Activated naive CD4-positive, alpha-beta T cell treated with anti-CD3 and anti-CD28 coated beads, Interleukin-2, amount 50 U/mL, for 24 hours (primary cell): ENCODE data around the gene HEATR9.
A peak's percentile ranks its signal among the peaks of the same experiment; 100 is the strongest.

Source experiments
- H3K27ac Mint-ChIP-seq: one replicate; pipeline ENCODE4 v1.8.0; 2021; ENCODE audit warnings: mild to moderate bottlenecking, mixed read lengths
- H3K27me3 Mint-ChIP-seq: one replicate; pipeline ENCODE4 v1.8.0; 2021; ENCODE audit warnings: mixed read lengths
- H3K36me3 Mint-ChIP-seq: one replicate; pipeline ENCODE4 v1.8.0; 2021; ENCODE audit warnings: mixed read lengths
- H3K4me1 Mint-ChIP-seq: one replicate; pipeline ENCODE4 v1.8.0; 2021; ENCODE audit warnings: mixed read lengths
- H3K4me3 Mint-ChIP-seq: one replicate; pipeline ENCODE4 v1.8.0; 2021; ENCODE audit warnings: mild to moderate bottlenecking, mixed read lengths
- H3K9me3 Mint-ChIP-seq: one replicate; pipeline ENCODE4 v1.8.0; 2021; ENCODE audit warnings: mixed read lengths

The HEATR9 gene

GRCh38 chr17:35849469-35850348, 19.0 kb downstream of the HEATR9 start:
- peaks cover 24% of the 10 kb centered on the region for H3K36me3 Mint-ChIP-seq
- no peaks in the 10 kb centered on the region for H3K9me3 Mint-ChIP-seq
- H3K4me3 Mint-ChIP-seq, result no peak overlapping the region
- peaks cover 13% of the 10 kb centered on the region for H3K4me1 Mint-ChIP-seq
- no peaks in the 10 kb centered on the region for H3K27me3 Mint-ChIP-seq
- H3K27ac Mint-ChIP-seq, result no peak overlapping the region

- H3K4me1 Mint-ChIP-seq, result peaks cover 13% of the 10 kb centered on the region
- no peaks in the 10 kb centered on the region for H3K9me3 Mint-ChIP-seq
- H3K27ac Mint-ChIP-seq, result peak overlapping the region; percentile 44
- H3K36me3 Mint-ChIP-seq, result peaks cover 32% of the 10 kb centered on the region
- no peak overlapping the region for H3K4me3 Mint-ChIP-seq
- no peaks in the 10 kb centered on the region for H3K27me3 Mint-ChIP-seq
Observed at GRCh38 chr17:35847633-35848373, 20.9 kb downstream of the HEATR9 start.

GRCh38 chr17:35847006-35847405, 21.7 kb downstream of the HEATR9 start:
- H3K27me3 Mint-ChIP-seq, result no peaks in the 10 kb centered on the region
- no peak overlapping the region for H3K27ac Mint-ChIP-seq
- H3K36me3 Mint-ChIP-seq, result peaks cover 32% of the 10 kb centered on the region
- no peak overlapping the region for H3K4me3 Mint-ChIP-seq
- H3K4me1 Mint-ChIP-seq, result peaks cover 13% of the 10 kb centered on the region
- no peaks in the 10 kb centered on the region for H3K9me3 Mint-ChIP-seq

GRCh38 chr17:35846055-35846809, 22.5 kb downstream of the HEATR9 start:
- no peak overlapping the region for H3K4me3 Mint-ChIP-seq
- no peaks in the 10 kb centered on the region for H3K27me3 Mint-ChIP-seq
- H3K27ac Mint-ChIP-seq, result no peak overlapping the region
- H3K9me3 Mint-ChIP-seq, result no peaks in the 10 kb centered on the region
- H3K4me1 Mint-ChIP-seq, result peaks cover 13% of the 10 kb centered on the region
- H3K36me3 Mint-ChIP-seq, result peaks cover 31% of the 10 kb centered on the region

GRCh38 chr17:35844547-35844946, 24.1 kb downstream of the HEATR9 start:
- Mint-ChIP-seq H3K4me3 (no peak overlapping the region), H3K9me3 (no peaks in the 10 kb centered on the region), H3K27me3 (no peaks in the 10 kb centered on the region), H3K4me1 (peaks cover 6% of the 10 kb centered on the region), H3K27ac (no peak overlapping the region), H3K36me3 (peaks cover 25% of the 10 kb centered on the region)

GRCh38 chr17:35843698-35844097, 25.0 kb downstream of the HEATR9 start:
- no peaks in the 10 kb centered on the region for H3K9me3 Mint-ChIP-seq
- H3K27ac Mint-ChIP-seq, result peak overlapping the region; percentile 18
- H3K4me3 Mint-ChIP-seq, result no peak overlapping the region
- H3K27me3 Mint-ChIP-seq, result no peaks in the 10 kb centered on the region
- H3K36me3 Mint-ChIP-seq, result peaks cover 25% of the 10 kb centered on the region
- peaks cover 5% of the 10 kb centered on the region for H3K4me1 Mint-ChIP-seq

GRCh38 chr17:35842239-35842638, 26.5 kb downstream of the HEATR9 start:
- Mint-ChIP-seq H3K27ac (peak overlapping the region; percentile 24), H3K27me3 (no peaks in the 10 kb centered on the region), H3K4me3 (no peak overlapping the region), H3K36me3 (peaks cover 23% of the 10 kb centered on the region), H3K9me3 (no peaks in the 10 kb centered on the region), H3K4me1 (no peaks in the 10 kb centered on the region)

GRCh38 chr17:35841505-35841904, 27.2 kb downstream of the HEATR9 start:
- H3K27ac Mint-ChIP-seq, result no peak overlapping the region

GRCh38 chr17:35841101-35841500, 27.6 kb downstream of the HEATR9 start:
- H3K27ac Mint-ChIP-seq, result no peak overlapping the region
- H3K9me3 Mint-ChIP-seq, result no peaks in the 10 kb centered on the region
- H3K4me3 Mint-ChIP-seq, result no peak overlapping the region
- H3K4me1 Mint-ChIP-seq, result no peaks in the 10 kb centered on the region
- H3K36me3 Mint-ChIP-seq, result peaks cover 25% of the 10 kb centered on the region
- H3K27me3 Mint-ChIP-seq, result no peaks in the 10 kb centered on the region

More at GRCh38 chr17:35841505-35841904, 27.2 kb downstream of the HEATR9 start:
- Mint-ChIP-seq H3K9me3 (no peaks in the 10 kb centered on the region), H3K27me3 (no peaks in the 10 kb centered on the region), H3K4me3 (no peak overlapping the region), H3K4me1 (no peaks in the 10 kb centered on the region), H3K36me3 (peaks cover 23% of the 10 kb centered on the region)

GRCh38 chr17:35825206-35825605, 43.5 kb downstream of the HEATR9 start:
- Mint-ChIP-seq H3K27ac (no peak overlapping the region), H3K9me3 (no peaks in the 10 kb centered on the region), H3K36me3 (peaks cover 22% of the 10 kb centered on the region), H3K4me3 (no peak overlapping the region), H3K4me1 (peaks cover 21% of the 10 kb centered on the region), H3K27me3 (no peaks in the 10 kb centered on the region)

GRCh38 chr17:35821308-35821707, 47.4 kb downstream of the HEATR9 start:
- Mint-ChIP-seq H3K4me1 (peaks cover 47% of the 10 kb centered on the region), H3K27me3 (no peaks in the 10 kb centered on the region), H3K36me3 (peaks cover 28% of the 10 kb centered on the region), H3K4me3 (no peak overlapping the region), H3K9me3 (no peaks in the 10 kb centered on the region), H3K27ac (peak overlapping the region; percentile 23)

- H3K9me3 Mint-ChIP-seq, result no peaks in the 10 kb centered on the region
- H3K36me3 Mint-ChIP-seq, result peaks cover 21% of the 10 kb centered on the region
- H3K27ac Mint-ChIP-seq, result peak overlapping the region; percentile 2
- no peak overlapping the region for H3K4me3 Mint-ChIP-seq
- H3K4me1 Mint-ChIP-seq, result peaks cover 58% of the 10 kb centered on the region
- no peaks in the 10 kb centered on the region for H3K27me3 Mint-ChIP-seq
Observed at GRCh38 chr17:35819455-35819854, 49.2 kb downstream of the HEATR9 start.

- Mint-ChIP-seq H3K4me3 (no peak overlapping the region), H3K4me1 (peaks cover 66% of the 10 kb centered on the region)
Observed at GRCh38 chr17:35817196-35817595, 51.5 kb downstream of the HEATR9 start.

GRCh38 chr17:35816723-35817122, 52.0 kb downstream of the HEATR9 start:
- Mint-ChIP-seq H3K27ac (no peak overlapping the region), H3K27me3 (no peaks in the 10 kb centered on the region), H3K9me3 (no peaks in the 10 kb centered on the region), H3K4me1 (peaks cover 71% of the 10 kb centered on the region), H3K4me3 (no peak overlapping the region), H3K36me3 (peaks cover 19% of the 10 kb centered on the region)

More at GRCh38 chr17:35817196-35817595, 51.5 kb downstream of the HEATR9 start:
- Mint-ChIP-seq H3K27ac (no peak overlapping the region), H3K9me3 (no peaks in the 10 kb centered on the region), H3K27me3 (no peaks in the 10 kb centered on the region), H3K36me3 (peaks cover 19% of the 10 kb centered on the region)

GRCh38 chr17:35812456-35812855, 56.2 kb downstream of the HEATR9 start:
- H3K4me1 Mint-ChIP-seq, result peaks cover 79% of the 10 kb centered on the region
- peaks cover 10% of the 10 kb centered on the region for H3K36me3 Mint-ChIP-seq
- H3K4me3 Mint-ChIP-seq, result peak overlapping the region; percentile 95
- H3K27me3 Mint-ChIP-seq, result no peaks in the 10 kb centered on the region
- H3K9me3 Mint-ChIP-seq, result no peaks in the 10 kb centered on the region
- H3K27ac Mint-ChIP-seq, result no peak overlapping the region
